ENCODE results near the gene NEK8. TPM values are rescaled to one million over a fixed set of nuclear protein-coding genes. Genes with fewer than 3 reads are reported as not detected.
"Not testable (repeated sequence)": the region's sequence is repeated elsewhere in the genome, so short reads cannot be mapped to it uniquely, and the experiment has no call there.

Gene NEK8
- total and polyA plus RNA-seq, 4 donors, result 5.1 to 14.7 (median 7.4) TPM

GRCh38 chr17:28773736-28774135 lies 45.1 kb downstream of the NEK8 start:
- H3K27ac ChIP-seq (ENCODE audit: low read depth in 1 of 2, low read length in 1 of 2), result no peak overlapping the region
- TF ChIP-seq CTCF (IDR thresholded peaks at IDR 0.05; ENCODE audit: control extremely low read depth, extremely low read depth), result no peak
- ATAC-seq (ENCODE audit: insufficient read depth, low FRiP score) (no peak), DNase-seq (no peak)
- no peak overlapping the region for H3K9ac ChIP-seq (ENCODE audit: insufficient read depth in 1 of 2, low read length in 2 of 2)
- 80 to 84% methylated on average over 6 of the region's 6 CpGs for WGBS, 2 donors
- H3K36me3 ChIP-seq (ENCODE audit: control insufficient read depth in 4 of 4, insufficient read depth in 4 of 4, low read length in 4 of 4), result peaks cover 0 to 2% (median 0%) of the 10 kb centered on the region in 4 donors
- no peaks in the 10 kb centered on the region for H3K9me3 ChIP-seq (ENCODE audit: control insufficient read depth in 4 of 4, insufficient read depth in 3 of 4, low read length in 3 of 4)
- no peaks in the 10 kb centered on the region for H3K27me3 ChIP-seq (ENCODE audit: control insufficient read depth in 3 of 3, insufficient read depth in 3 of 3, low read length in 2 of 3)
- H3K4me3 ChIP-seq, result no peak overlapping the region
- H3K4me1 ChIP-seq (ENCODE audit: control insufficient read depth in 5 of 5, insufficient read depth in 5 of 5, low read length in 5 of 5), result peaks cover 0 to 10% (median 0%) of the 10 kb centered on the region in 5 donors

DNA sequence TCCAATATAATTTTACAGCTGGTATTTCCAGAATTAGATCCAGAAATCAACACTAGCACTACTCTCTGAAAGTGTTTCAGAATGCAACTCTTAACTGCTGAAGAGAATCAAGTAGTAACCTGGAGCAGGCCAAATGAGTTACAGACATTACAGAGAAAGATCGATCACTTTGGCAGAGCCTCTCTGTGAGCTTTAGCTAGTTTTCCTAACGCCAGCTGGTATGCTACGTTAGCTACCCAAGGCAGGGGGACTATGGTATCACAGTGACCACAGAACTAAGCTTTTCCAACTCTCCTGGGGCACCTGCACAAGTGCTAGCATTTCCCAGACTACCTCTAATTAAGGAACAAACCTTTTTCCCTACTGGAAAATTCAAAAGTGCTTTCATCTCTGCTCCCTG lies 45.6 kb downstream of the NEK8 start:
- peaks cover 0 to 10% (median 0%) of the 10 kb centered on the region in 5 donors for H3K4me1 ChIP-seq (ENCODE audit: control insufficient read depth in 5 of 5, insufficient read depth in 5 of 5, low read length in 5 of 5)
- no peak overlapping the region for H3K4me3 ChIP-seq
- no peaks in the 10 kb centered on the region for H3K27me3 ChIP-seq (ENCODE audit: control insufficient read depth in 3 of 3, insufficient read depth in 3 of 3, low read length in 2 of 3)
- no peak overlapping the region for H3K9ac ChIP-seq (ENCODE audit: insufficient read depth in 1 of 2, low read length in 2 of 2)
- no peaks in the 10 kb centered on the region for H3K9me3 ChIP-seq (ENCODE audit: control insufficient read depth in 4 of 4, insufficient read depth in 3 of 4, low read length in 3 of 4)
- no peak for DNase-seq
- 89 to 94% methylated on average over 3 of the region's 3 CpGs for WGBS, 2 donors
- TF ChIP-seq CTCF (IDR thresholded peaks at IDR 0.05; ENCODE audit: control extremely low read depth, extremely low read depth), result no peak
- H3K27ac ChIP-seq (ENCODE audit: low read depth in 1 of 2, low read length in 1 of 2), result no peak overlapping the region
- H3K36me3 ChIP-seq (ENCODE audit: control insufficient read depth in 4 of 4, insufficient read depth in 4 of 4, low read length in 4 of 4), result peaks cover 0 to 2% (median 0%) of the 10 kb centered on the region in 4 donors
- no peak for ATAC-seq (ENCODE audit: insufficient read depth, low FRiP score)

- DNase-seq, result no peak
- no peak for ATAC-seq (ENCODE audit: insufficient read depth, low FRiP score)
- TF ChIP-seq CTCF (IDR thresholded peaks at IDR 0.05; ENCODE audit: control extremely low read depth, extremely low read depth), result no peak
- 31 to 32% methylated on average over 1 of the region's 1 CpG for WGBS, 2 donors
- Histone ChIP-seq H3K9ac (ENCODE audit: insufficient read depth in 1 of 2, low read length in 2 of 2) (no peak overlapping the region), H3K9me3 (ENCODE audit: control insufficient read depth in 4 of 4, insufficient read depth in 3 of 4, low read length in 3 of 4) (no peaks in the 10 kb centered on the region), H3K4me3 (no peak overlapping the region), H3K4me1 (ENCODE audit: control insufficient read depth in 5 of 5, insufficient read depth in 5 of 5, low read length in 5 of 5) (peaks cover 0 to 10% (median 0%) of the 10 kb centered on the region in 5 donors), H3K27ac (ENCODE audit: low read depth in 1 of 2, low read length in 1 of 2) (no peak overlapping the region), H3K36me3 (ENCODE audit: control insufficient read depth in 4 of 4, insufficient read depth in 4 of 4, low read length in 4 of 4) (peaks cover 0 to 2% (median 0%) of the 10 kb centered on the region in 4 donors), H3K27me3 (ENCODE audit: control insufficient read depth in 3 of 3, insufficient read depth in 3 of 3, low read length in 2 of 3) (no peaks in the 10 kb centered on the region)
Measured at GRCh38 chr17:28777178-28777577, 48.6 kb downstream of the NEK8 start.

- H3K27ac ChIP-seq (ENCODE audit: low read depth in 1 of 2, low read length in 1 of 2); H3K27me3 ChIP-seq (ENCODE audit: control insufficient read depth in 3 of 3, insufficient read depth in 3 of 3, low read length in 2 of 3); H3K36me3 ChIP-seq (ENCODE audit: control insufficient read depth in 4 of 4, insufficient read depth in 4 of 4, low read length in 4 of 4); DNase-seq; H3K4me3 ChIP-seq; H3K4me1 ChIP-seq (ENCODE audit: control insufficient read depth in 5 of 5, insufficient read depth in 5 of 5, low read length in 5 of 5); H3K9ac ChIP-seq (ENCODE audit: insufficient read depth in 1 of 2, low read length in 2 of 2); H3K9me3 ChIP-seq (ENCODE audit: control insufficient read depth in 4 of 4, insufficient read depth in 3 of 4, low read length in 3 of 4); ATAC-seq (ENCODE audit: insufficient read depth, low FRiP score): not testable (repeated sequence)
- 98% methylated on average over 13 of the region's 13 CpGs for WGBS, 2 donors
Measured at GRCh38 chr17:28779601-28780000, 51.0 kb downstream of the NEK8 start.

Measured in lung (tissue), 12 donors.